SK-N-SH (cell line): ENCODE measurements around the gene USP13. TPM values are rescaled to one million over a fixed set of nuclear protein-coding genes. Genes with fewer than 3 reads are reported as not detected.
A peak's percentile ranks its signal among the peaks of the same experiment; 100 is the strongest.

Experiments used
- CTCF ChIA-PET: fragments of 300-600, 350-600 bp; formaldehyde crosslinking; extraction: SDS; loops from one replicate; lab custom pipeline; 2021; lab: Yijun Ruan, JAX
- POLR2A ChIA-PET: fragments of 350-600 bp; sonication (Branson Sonifier 250); formaldehyde crosslinking; extraction: SDS; loops from one replicate; lab custom pipeline; 2020; ENCODE audit warnings: antibody characterized with exemption, inconsistent platforms; lab: Yijun Ruan, JAX
- DNase-seq: peaks from one replicate; pipeline ENCODE4 v3.0.0; 2012
- H2AFZ ChIP-seq: fragments of 200-600 bp; sonication (generic); 2 replicates; pipeline ENCODE4 v1.8.1; 2016; ENCODE audit warnings: antibody characterized with exemption, mild to moderate bottlenecking, low read depth
- H3F3A ChIP-seq: fragments of 200-600 bp; sonication (generic); replicated peaks from 2 replicates; pipeline ENCODE3; 2016; ENCODE audit warnings: antibody characterized with exemption, mild to moderate bottlenecking; ENCODE audit not compliant: insufficient read depth
- H3K27ac ChIP-seq, 2 experiments: fragments of 200-500 bp in 1 of 2; fragments of 200-600 bp in 1 of 2; sonication (Bioruptor generic) in 1 of 2; sonication (generic), shearing (Covaris generic) in 1 of 2; 2 replicates each; pipeline versions ENCODE4 v1.5.1 to v1.6.1; 2014 to 2016; ENCODE audit warnings: low read depth in 2 of 2, inconsistent platforms in 1 of 2, low read length in 1 of 2, mild to moderate bottlenecking in 1 of 2, mixed read lengths in 1 of 2
- H3K27me3 ChIP-seq: fragments of 200-600 bp; sonication (generic), shearing (Covaris generic); 2 replicates; pipeline ENCODE4 v1.6.1; 2016; ENCODE audit warnings: mixed run types; ENCODE audit not compliant: insufficient read depth
- H3K36me3 ChIP-seq, 2 experiments: fragments of 200-500 bp in 1 of 2; fragments of 200-600 bp in 1 of 2; sonication (Bioruptor generic) in 1 of 2; sonication (generic) in 1 of 2; replicated peaks in 1 of 2; 2 replicates each; pipeline versions ENCODE3 to v1.5.1; 2014 to 2016; ENCODE audit warnings: low read length in 1 of 2, mild to moderate bottlenecking in 1 of 2; ENCODE audit not compliant: insufficient read depth in 2 of 2, control insufficient read depth in 1 of 2
- H3K4me1 ChIP-seq, 2 experiments: fragments of 200-500 bp in 1 of 2; fragments of 200-600 bp in 1 of 2; sonication (Bioruptor generic) in 1 of 2; sonication (generic), shearing (Covaris generic) in 1 of 2; 2 replicates each; pipeline versions ENCODE4 v1.5.1 to v1.6.1; 2014 to 2016; ENCODE audit warnings: low read depth in 1 of 2, low read length in 1 of 2, mixed run types in 1 of 2; ENCODE audit not compliant: insufficient read depth in 2 of 2, control insufficient read depth in 1 of 2
- H3K4me2 ChIP-seq: fragments of 200-600 bp; sonication (generic), shearing (Covaris generic); 2 replicates; pipeline ENCODE4 v1.6.1; 2017; ENCODE audit warnings: mixed run types
- H3K4me3 ChIP-seq, 2 experiments: fragments of 200-500 bp in 1 of 2; fragments of 200-600 bp in 1 of 2; sonication (Bioruptor generic) in 1 of 2; sonication (generic), shearing (Covaris generic) in 1 of 2; 2 replicates each; pipeline versions ENCODE4 v1.5.1 to v1.8.1; 2014 to 2016; ENCODE audit warnings: low read depth in 2 of 2, inconsistent platforms in 1 of 2, low read length in 1 of 2, mild to moderate bottlenecking in 1 of 2, mixed read lengths in 1 of 2, moderate library complexity in 1 of 2
- H3K79me2 ChIP-seq: fragments of 200-600 bp; sonication (generic); 2 replicates; pipeline ENCODE4 v1.8.1; 2017; ENCODE audit warnings: mild to moderate bottlenecking; ENCODE audit not compliant: insufficient read depth
- H3K9ac ChIP-seq: fragments of 200-600 bp; sonication (generic); 2 replicates; pipeline ENCODE4 v1.6.1; 2017; ENCODE audit warnings: mixed run types
- H3K9me2 ChIP-seq: fragments of 200-600 bp; sonication (generic); 2 replicates; pipeline ENCODE4 v1.6.1; 2017; ENCODE audit warnings: mixed run types
- H3K9me3 ChIP-seq: fragments of 200-600 bp; sonication (generic); 2 replicates; pipeline ENCODE4 v1.6.1; 2017; ENCODE audit warnings: mixed run types, mild to moderate bottlenecking, moderate library complexity
- H4K20me1 ChIP-seq: fragments of 200-600 bp; sonication (generic); 2 replicates; pipeline ENCODE4 v1.6.1; 2017; ENCODE audit warnings: mild to moderate bottlenecking, mixed run types; ENCODE audit not compliant: insufficient read depth
- CHD2 ChIP-seq: fragments of 150-350 bp; IDR thresholded peaks from 2 replicates; pipeline ENCODE4 v1.6.1; 2018; ENCODE audit warnings: low read length; ENCODE audit not compliant: partially characterized antibody
- ELF1 ChIP-seq: IDR thresholded peaks from 2 replicates; pipeline ENCODE4 v1.4.0; 2012
- EP300 ChIP-seq, 2 experiments: IDR thresholded peaks; 2 replicates each; pipeline versions ENCODE4 v1.4.0 to v1.6.1; 2012; ENCODE audit warnings: borderline replicate concordance in 1 of 2, low read depth in 1 of 2, low read length in 1 of 2
- EZH2phosphoT487 ChIP-seq: fragments of 200-600 bp; sonication (generic); IDR thresholded peaks from 2 replicates; pipeline ENCODE4 v1.6.1; 2017; ENCODE audit warnings: low read depth, mixed run types, mild to moderate bottlenecking, antibody characterized with exemption, moderate library complexity, borderline replicate concordance
- FOSL2 ChIP-seq: IDR thresholded peaks from 2 replicates; pipeline ENCODE4 v1.4.0; 2012; ENCODE audit warnings: low read depth, mild to moderate bottlenecking, moderate library complexity, borderline replicate concordance
- FOXJ3 ChIP-seq: sonication (generic); formaldehyde crosslinking; IDR thresholded peaks from 2 replicates; pipeline ENCODE4 v1.5.1; 2020; ENCODE audit warnings: mild to moderate bottlenecking, missing genetic modification reagents
- MEF2A ChIP-seq: IDR thresholded peaks from 2 replicates; pipeline ENCODE4 v1.4.0; 2012; ENCODE audit warnings: low read depth, borderline replicate concordance
- MXI1 ChIP-seq: IDR thresholded peaks from 2 replicates; pipeline ENCODE4 v1.6.1; 2012; ENCODE audit warnings: mild to moderate bottlenecking, low read depth, low read length, improper control_type of control experiment
- PBX3 ChIP-seq: IDR thresholded peaks from 2 replicates; pipeline ENCODE4; 2012
- POLR2AphosphoS5 ChIP-seq: IDR thresholded peaks from 2 replicates; pipeline ENCODE4 v1.6.1; 2012; ENCODE audit warnings: low read depth, low read length
- RAD21 ChIP-seq: IDR thresholded peaks from 2 replicates; pipeline ENCODE4 v1.6.1; 2012; ENCODE audit warnings: mild to moderate bottlenecking, low read length
- REST ChIP-seq: IDR thresholded peaks from 2 replicates; pipeline ENCODE4 v1.6.1; 2012; ENCODE audit warnings: mild to moderate bottlenecking, low read depth, low read length, moderate library complexity
- RFX5 ChIP-seq: IDR thresholded peaks from 2 replicates; pipeline ENCODE4 v1.6.1; 2012; ENCODE audit warnings: mild to moderate bottlenecking, improper control_type of control experiment, low read length
- RXRA ChIP-seq: IDR thresholded peaks from 2 replicates; pipeline ENCODE4 v1.4.0; 2012; ENCODE audit warnings: low read depth, mild to moderate bottlenecking, borderline replicate concordance
- SIN3A ChIP-seq: IDR thresholded peaks from 2 replicates; pipeline ENCODE4 v1.6.1; 2012; ENCODE audit warnings: low read depth, mild to moderate bottlenecking, low read length, moderate library complexity, borderline replicate concordance
- TAF1 ChIP-seq: IDR thresholded peaks from 2 replicates; pipeline ENCODE4 v1.6.1; 2012; ENCODE audit warnings: low read depth, mild to moderate bottlenecking, low read length, moderate library complexity, borderline replicate concordance
- TCF12 ChIP-seq: IDR thresholded peaks from 2 replicates; pipeline ENCODE4 v1.4.0; 2012
- USF1 ChIP-seq: IDR thresholded peaks from 2 replicates; pipeline ENCODE4 v1.4.0; 2012; ENCODE audit warnings: low read depth, borderline replicate concordance
- YY1 ChIP-seq: IDR thresholded peaks from 2 replicates; pipeline ENCODE4 v1.4.0; 2012; ENCODE audit warnings: low read depth, mild to moderate bottlenecking
- WGBS: methylation state at CpG from one replicate; pipeline ENCODE4 v1.1.6; 2017; ENCODE audit warnings: low lambda C conversion rate; 5-methylcytosine and 5-hydroxymethylcytosine counted together
- polyA plus RNA-seq, 3 experiments: library from polyadenylated mRNA; depleted of rRNA; stranded (reverse); fragments of >200 nt; gene quantifications; 2 replicates each; pipeline ENCODE4 v1.2.3, GENCODE V29; 2012
- TF ChIP-seq, protein P1 (sequence below): IDR thresholded peaks from 2 replicates; pipeline ENCODE4 v1.4.0; 2012; ENCODE audit warnings: low read depth

The USP13 gene
- polyA plus RNA-seq, 1 of the 3 experiments (the other 2 are of a cell fraction): 8.2 TPM

GRCh38 chr3:179825527-179826246 is 172.8 kb downstream of the USP13 start:
- CTCF ChIA-PET: interaction anchor here (1.2 to 1.6 kb wide), 2 partner anchors 14 to 57 kb away, joined by 3 to 5 read pairs; no protein-coding TSS in a partner anchor
- H4K20me1 ChIP-seq: no peaks in the 10 kb centered on the region
- TF ChIP-seq RAD21: no peak
- TF ChIP-seq FOSL2: no peak
- TF ChIP-seq FOXJ3 (CRISPR knock-in tag): no peak
- no peak for TF ChIP-seq EZH2phosphoT487
- TF ChIP-seq MEF2A: no peak
- no peak for TF ChIP-seq REST
- TF ChIP-seq CHD2: no peak
- no peak for TF ChIP-seq TCF12
- no peak for TF ChIP-seq SIN3A
- no peak for TF ChIP-seq TAF1
- no peak for TF ChIP-seq PBX3
- TF ChIP-seq MXI1: no peak
- TF ChIP-seq RFX5: no peak
- no peak for TF ChIP-seq RXRA
- TF ChIP-seq USF1: no peak
- TF ChIP-seq YY1: no peak
- TF ChIP-seq, protein P1, sequence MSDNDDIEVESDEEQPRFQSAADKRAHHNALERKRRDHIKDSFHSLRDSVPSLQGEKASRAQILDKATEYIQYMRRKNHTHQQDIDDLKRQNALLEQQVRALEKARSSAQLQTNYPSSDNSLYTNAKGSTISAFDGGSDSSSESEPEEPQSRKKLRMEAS: no peak
- TF ChIP-seq ELF1: no peak
- no peak for TF ChIP-seq POLR2AphosphoS5
- no peak for TF ChIP-seq EP300 (IDR thresholded peaks at IDR 0.05; ENCODE audit: borderline replicate concordance in 1 of 2, low read depth in 1 of 2, low read length in 1 of 2)
- TF ChIP-seq, all 33 proteins: peak for 0
- Histone ChIP-seq H3K79me2 (no peaks in the 10 kb centered on the region), H3K9me2 (no peaks in the 10 kb centered on the region), H3K4me3 (no peak overlapping the region), H3K27ac (no peak overlapping the region), H3F3A (no peaks in the 10 kb centered on the region), H3K9me3 (no peaks in the 10 kb centered on the region), H3K4me2 (no peak overlapping the region), H3K9ac (no peak overlapping the region), H3K4me1 (peaks cover 0 to 3% of the 10 kb centered on the region in 2 experiments; a peak in 2 of 4 replicates), H3K36me3 (no peaks in the 10 kb centered on the region), H2AFZ (no peak overlapping the region), H3K27me3 (no peaks in the 10 kb centered on the region)
- DNase-seq: peak; percentile 12
- POLR2A ChIA-PET: no interaction called here
- WGBS: 59% methylated on average over 6 of the region's 6 CpGs
